D341Med (cell line): ENCODE measurements around the gene LRP1.

ENCODE experiments used
- DNase-seq: peaks from one replicate; pipeline ENCODE4 v3.0.0; 2012; ENCODE audit warnings: low spot score

Gene LRP1

DNA sequence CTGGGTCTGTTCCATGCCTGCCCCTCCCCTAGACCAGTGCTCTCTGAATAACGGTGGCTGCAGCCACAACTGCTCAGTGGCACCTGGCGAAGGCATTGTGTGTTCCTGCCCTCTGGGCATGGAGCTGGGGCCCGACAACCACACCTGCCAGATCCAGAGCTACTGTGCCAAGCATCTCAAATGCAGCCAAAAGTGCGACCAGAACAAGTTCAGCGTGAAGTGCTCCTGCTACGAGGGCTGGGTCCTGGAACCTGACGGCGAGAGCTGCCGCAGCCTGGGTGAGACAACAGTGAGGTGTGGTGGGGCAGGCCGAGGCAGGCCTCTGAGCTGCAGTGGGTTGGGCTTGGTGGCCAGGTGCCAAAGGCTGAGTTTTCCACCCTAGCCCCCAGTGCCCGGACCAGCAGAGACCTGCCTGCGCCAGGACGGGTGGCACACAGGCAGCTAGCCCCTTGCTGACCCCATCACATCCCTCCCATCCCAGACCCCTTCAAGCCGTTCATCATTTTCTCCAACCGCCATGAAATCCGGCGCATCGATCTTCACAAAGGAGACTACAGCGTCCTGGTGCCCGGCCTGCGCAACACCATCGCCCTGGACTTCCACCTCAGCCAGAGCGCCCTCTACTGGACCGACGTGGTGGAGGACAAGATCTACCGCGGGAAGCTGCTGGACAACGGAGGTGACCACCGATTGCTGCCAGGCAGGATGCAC, 47.3 kb downstream of the LRP1 start:
- DNase-seq: peak; percentile 63

DNA sequence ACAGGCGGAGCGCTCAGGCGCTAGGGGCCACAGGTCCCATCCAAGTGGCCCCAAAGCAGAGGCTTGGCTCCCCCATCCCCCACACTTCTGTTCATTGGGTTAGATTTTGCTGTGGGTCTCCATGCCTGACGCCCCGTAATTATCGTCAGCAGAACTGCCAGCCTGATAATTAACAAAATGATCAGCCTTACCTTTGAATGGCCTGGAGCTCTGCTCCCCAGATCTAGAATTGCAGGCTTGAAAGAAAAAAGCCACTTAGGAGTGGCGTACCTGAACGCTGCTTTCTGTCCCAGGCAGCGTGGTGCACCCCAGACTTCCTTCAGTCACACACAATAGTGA, 47.8 kb downstream of the LRP1 start:
- no peak for DNase-seq

DNA sequence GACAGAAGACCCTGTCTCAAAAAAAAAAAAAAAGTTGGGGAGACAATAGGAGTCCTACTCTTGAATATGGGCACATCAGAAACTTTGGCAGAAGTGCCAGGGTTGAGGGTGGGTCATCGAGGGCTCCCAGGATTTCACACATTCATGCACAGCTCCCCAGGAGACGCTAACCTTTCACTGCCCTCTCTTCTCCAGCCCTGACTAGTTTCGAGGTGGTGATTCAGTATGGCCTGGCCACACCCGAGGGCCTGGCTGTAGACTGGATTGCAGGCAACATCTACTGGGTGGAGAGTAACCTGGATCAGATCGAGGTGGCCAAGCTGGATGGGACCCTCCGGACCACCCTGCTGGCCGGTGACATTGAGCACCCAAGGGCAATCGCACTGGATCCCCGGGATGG, 48.6 kb downstream of the LRP1 start:
- DNase-seq: no peak

DNA sequence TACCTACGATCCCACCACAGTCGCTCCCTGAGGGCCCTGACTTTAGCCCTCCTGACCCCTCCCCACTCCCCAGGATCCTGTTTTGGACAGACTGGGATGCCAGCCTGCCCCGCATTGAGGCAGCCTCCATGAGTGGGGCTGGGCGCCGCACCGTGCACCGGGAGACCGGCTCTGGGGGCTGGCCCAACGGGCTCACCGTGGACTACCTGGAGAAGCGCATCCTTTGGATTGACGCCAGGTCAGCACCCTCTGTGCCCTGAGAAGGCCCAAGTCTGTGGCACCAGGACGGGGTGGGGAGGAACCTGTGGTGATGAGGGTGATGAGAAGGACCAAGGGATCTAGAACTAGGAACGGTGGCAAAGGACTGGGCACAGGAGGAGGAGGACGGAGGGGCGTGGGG, 49.1 kb downstream of the LRP1 start:
- DNase-seq: no peak

DNA sequence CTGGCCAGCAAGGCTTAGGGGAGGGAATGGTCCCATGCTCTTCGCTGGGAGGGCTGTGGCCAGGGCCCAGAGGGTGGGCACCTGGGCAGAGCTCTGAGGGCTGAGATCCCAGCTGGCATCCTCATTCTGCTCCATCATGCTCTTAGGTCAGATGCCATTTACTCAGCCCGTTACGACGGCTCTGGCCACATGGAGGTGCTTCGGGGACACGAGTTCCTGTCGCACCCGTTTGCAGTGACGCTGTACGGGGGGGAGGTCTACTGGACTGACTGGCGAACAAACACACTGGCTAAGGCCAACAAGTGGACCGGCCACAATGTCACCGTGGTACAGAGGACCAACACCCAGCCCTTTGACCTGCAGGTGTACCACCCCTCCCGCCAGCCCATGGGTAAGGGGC, 49.9 kb downstream of the LRP1 start:
- DNase-seq: no peak

DNA sequence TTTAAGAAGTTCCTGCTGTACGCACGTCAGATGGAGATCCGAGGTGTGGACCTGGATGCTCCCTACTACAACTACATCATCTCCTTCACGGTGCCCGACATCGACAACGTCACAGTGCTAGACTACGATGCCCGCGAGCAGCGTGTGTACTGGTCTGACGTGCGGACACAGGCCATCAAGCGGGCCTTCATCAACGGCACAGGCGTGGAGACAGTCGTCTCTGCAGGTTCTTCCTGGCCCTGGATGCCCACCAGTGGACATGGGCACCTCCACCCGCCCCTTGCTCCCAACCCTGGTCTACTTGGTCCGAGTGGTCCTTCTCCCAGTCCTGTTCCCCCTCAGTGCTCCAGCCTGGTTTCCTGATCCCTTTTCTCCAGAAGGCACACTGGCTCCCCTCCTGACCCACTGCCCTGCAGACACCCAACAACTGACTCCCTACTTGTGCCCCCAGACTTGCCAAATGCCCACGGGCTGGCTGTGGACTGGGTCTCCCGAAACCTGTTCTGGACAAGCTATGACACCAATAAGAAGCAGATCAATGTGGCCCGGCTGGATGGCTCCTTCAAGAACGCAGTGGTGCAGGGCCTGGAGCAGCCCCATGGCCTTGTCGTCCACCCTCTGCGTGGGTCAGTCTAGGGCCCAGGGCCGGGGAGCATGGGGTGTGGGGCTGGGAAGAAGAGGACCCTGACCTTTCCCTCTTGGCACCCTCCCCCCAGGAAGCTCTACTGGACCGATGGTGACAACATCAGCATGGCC, 51.2 kb downstream of the LRP1 start:
- no peak for DNase-seq

DNA sequence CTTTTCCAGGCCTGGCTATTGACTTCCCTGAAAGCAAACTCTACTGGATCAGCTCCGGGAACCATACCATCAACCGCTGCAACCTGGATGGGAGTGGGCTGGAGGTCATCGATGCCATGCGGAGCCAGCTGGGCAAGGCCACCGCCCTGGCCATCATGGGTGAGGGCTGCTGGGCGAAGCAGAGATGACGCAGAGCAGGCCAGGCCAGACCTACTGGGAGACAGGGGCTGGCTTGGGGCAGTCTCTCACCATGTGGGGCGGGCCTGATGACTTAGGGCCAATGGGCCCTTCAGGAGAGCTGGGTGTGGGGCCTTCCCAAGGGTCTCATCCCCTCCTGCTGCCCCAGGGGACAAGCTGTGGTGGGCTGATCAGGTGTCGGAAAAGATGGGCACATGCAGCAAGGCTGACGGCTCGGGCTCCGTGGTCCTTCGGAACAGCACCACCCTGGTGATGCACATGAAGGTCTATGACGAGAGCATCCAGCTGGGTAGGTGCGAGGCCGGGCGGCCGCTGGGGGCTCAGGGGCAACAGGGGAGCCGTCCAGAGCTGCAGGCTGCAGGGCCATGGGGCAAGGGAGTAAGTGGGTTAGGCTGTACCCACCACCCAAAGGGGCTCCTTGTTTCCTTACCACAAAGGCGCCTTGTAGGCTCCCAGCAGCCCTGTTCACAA, 52.2 kb downstream of the LRP1 start:
- no peak for DNase-seq

DNA sequence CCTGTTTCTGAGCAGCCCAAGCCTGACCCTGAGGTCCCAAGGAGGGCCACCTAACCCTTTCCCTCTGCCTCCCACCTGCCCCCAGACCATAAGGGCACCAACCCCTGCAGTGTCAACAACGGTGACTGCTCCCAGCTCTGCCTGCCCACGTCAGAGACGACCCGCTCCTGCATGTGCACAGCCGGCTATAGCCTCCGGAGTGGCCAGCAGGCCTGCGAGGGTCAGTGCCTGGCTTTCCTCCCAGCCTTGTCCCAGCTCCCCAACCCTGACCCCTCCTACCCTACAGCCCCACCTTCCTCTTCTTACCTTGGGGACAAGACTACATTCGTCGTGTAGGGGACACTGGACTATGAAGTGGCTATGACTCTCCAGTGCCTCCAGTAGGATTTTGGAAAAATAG, 52.8 kb downstream of the LRP1 start:
- DNase-seq: no peak

DNA sequence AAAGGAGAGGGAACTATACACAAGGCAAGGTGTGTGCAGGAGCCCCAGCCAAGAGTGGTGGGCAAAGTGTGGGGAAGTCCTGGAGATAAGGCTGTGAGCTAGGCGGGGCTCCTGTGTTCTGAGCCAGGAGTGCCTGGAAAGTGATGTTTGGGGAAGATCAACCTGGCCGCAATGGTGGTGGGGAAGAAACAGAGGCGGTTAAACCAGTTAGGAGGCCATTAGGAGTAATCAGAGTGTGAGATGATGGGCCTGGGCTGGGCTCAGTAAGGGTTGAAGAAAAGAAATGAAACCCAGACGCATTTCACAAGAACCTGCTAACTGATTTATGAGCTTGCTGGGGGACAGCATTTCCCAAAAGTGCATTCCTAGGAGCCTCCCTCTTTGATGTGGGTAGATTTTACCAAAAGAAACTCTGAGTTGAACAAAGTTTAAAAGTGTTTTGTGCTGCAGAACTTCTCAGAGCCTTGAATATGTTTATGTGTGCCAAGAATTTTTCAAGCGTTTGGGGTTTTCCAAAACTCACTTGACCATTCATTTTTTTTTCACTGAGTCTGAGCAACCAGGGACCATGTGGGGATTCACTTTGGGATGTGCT, 53.4 kb downstream of the LRP1 start:
- DNase-seq: no peak

DNA sequence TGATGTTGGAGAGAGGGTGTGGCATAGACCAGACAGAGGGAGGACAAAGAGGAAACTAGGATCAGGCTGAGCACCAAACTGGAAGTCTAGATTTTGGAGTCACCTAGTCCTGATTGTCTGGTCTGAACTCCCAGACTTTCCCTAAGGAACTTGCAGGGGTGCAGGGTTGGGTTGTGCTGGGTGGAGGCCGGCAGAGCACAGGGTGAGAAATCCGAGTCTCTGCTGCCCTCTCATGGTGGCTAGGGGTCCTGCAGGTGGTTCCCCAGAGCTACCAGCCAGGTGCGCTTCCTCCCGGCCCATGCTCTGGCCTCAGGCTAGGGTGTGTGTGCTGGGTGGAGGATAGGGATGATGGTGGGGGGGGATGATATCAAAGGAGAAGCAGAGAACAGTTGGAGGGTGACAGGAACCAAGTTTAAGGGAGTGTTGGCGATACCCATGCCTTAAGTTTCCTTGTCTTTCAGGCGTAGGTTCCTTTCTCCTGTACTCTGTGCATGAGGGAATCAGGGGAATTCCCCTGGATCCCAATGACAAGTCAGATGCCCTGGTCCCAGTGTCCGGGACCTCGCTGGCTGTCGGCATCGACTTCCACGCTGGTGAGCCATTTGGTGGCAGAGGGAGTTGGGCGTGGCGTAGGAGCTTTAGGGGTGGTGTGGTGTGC, 54.8 kb downstream of the LRP1 start:
- DNase-seq: peak; percentile 95

DNA sequence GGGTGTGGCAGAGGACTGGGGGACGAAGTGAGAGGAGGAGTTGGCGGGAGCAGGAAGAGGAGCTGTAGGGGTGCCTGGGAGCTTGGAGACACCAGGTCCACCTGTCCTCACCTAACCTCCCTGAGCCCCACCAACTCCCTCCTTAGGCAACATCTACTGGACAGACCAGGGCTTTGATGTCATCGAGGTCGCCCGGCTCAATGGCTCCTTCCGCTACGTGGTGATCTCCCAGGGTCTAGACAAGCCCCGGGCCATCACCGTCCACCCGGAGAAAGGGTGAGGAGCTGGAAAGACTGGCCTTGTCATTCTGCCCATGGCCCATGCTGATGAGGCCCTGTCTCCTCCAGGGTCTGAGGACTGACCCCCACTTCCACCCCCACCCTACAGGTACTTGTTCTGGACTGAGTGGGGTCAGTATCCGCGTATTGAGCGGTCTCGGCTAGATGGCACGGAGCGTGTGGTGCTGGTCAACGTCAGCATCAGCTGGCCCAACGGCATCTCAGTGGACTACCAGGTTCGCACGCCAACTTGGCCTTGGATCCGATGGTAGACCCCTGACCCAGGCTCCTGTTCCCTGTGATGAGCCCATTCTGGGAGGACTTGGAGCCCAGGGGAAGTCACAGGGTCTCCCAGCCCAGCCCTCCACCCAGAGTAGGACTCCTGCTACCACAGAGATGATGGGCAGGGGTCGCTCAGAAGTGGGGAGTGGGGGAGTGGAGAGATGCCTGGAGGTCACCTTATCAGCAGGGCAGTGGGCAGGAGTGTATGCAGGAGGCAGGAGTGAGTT, 55.8 kb downstream of the LRP1 start:
- DNase-seq: no peak

DNA sequence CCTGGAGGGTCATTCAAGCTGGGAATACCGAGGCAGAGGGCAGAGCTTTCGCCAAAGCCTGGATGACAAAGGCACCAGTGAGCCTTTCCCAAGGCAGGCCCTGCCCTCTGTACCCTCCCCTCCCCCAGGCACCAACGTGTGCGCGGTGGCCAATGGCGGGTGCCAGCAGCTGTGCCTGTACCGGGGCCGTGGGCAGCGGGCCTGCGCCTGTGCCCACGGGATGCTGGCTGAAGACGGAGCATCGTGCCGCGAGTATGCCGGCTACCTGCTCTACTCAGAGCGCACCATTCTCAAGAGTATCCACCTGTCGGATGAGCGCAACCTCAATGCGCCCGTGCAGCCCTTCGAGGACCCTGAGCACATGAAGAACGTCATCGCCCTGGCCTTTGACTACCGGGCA, 57.1 kb downstream of the LRP1 start:
- no peak for DNase-seq

DNA sequence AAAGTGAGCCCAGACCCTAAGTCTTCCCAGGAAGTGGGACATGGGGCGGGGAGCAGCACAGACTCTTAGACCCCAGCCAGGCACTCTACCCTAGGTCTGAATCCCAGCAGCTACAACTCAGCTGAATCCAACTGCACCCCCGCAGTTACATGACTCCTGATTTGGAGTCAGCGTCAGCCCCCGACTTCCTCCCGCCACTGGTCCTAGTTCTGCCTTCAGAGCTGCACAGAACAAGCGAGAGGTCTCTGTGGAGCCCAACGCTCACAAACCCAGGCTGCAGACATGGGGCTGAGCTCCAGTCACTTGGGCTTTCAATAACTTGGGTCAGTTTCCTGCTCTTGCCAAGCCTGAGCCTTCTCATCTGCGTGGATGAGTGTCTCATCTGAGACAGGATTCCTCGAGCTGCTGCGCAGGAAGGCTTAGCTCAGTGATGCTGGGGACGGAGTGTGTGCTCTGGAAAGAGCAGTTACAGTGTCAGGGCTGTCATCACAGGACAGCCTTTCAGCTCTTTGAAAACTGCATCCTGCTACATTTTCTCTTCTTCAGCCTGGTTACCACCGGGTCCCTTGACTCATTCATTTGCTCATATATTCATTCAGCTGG, 57.7 kb downstream of the LRP1 start:
- no peak for DNase-seq

DNA sequence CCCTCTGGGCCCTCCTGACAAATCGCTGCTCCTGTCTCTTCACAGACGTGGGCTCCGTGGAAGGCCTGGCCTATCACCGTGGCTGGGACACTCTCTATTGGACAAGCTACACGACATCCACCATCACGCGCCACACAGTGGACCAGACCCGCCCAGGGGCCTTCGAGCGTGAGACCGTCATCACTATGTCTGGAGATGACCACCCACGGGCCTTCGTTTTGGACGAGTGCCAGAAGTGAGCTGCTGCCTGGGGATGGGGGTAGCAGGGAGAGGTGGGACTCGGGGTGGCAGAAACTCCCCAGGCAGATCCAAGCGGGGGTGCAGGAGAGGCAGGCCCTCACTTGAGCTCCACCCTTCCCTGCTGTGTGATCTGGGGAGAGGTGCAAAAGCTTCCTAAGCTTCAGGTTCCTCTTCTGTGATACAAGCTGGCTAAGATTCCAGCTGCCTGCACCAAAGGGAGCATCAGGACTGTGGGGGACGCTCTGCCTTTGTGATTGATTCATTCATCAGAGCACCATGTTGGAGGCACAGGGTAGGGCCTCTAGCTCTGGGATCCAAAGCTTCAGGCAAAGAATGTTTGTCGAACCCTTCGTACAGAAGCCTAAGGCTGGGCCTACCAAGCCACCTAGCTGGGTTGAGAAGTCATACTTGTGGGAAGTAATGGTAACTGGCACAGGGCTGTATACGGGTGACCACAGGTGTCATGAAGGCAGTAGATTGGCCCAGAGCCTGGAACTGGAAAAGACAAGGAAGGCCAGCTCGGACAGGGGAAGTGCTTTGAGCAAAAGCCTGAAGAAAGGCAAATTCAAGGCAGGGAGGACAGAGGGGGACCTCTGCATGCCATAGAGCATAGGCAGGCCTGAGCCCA, 59.2 kb downstream of the LRP1 start:
- no peak for DNase-seq

DNA sequence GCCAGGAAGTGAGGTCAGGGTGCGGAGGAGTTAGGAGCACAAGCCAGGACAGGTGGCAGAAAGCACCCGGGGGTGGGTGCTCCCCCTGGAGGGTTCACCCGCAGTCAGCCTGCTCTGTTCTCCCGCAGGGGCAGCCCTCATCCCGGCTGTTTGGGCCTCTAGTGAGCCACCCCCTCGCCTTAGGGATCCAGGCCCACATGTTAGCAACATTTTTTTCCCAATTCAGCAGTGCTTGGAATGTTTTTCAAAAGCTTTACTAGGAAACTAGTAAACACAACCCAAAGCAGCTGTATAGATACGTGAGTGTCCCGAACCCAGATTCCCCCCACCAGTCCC, 59.8 kb downstream of the LRP1 start:
- no peak for DNase-seq

DNA sequence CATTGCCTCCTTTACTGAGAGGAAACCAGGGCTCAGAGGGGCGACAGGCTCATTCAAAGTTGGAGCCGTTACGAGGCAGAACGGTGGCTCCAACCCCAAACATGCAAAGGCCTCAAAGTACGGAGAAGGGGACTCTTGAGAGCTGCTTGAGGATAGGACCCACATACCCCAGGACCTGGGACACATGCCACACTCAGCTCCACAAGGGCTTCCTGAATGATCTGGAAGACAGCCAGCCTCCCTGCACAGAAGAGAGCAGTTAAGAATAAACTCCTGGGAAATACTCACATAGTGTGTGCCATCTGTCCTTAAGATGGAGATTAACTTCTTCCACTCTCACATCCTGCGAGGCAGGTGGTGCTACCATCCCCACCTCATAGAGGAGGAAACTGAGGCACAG, 61.8 kb downstream of the LRP1 start:
- peak; percentile 67 for DNase-seq

DNA sequence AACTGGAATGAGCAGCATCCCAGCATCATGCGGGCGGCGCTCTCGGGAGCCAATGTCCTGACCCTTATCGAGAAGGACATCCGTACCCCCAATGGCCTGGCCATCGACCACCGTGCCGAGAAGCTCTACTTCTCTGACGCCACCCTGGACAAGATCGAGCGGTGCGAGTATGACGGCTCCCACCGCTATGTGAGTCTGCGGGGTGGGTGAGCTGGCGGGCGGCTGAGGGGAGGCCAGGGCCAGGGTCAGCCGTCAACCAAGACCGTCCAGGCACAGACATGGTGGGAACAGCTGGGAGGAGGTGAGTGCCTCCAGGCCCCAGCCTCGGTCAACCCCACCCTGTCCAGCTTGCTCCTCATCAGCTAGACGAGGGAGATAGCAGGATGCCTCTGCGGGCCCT, 62.5 kb downstream of the LRP1 start:
- DNase-seq: no peak

DNA sequence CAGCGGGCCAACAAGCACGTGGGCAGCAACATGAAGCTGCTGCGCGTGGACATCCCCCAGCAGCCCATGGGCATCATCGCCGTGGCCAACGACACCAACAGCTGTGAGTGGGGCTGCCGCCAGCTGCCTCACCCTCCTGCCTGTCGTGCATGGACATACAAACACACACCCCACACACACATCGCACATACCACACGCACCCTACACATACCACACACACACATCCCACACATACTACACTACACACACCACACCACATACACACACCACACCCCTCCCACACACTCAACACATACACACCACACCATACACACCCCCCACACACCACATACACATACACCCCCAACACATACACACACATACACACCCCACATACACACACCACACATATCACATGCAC, 63.1 kb downstream of the LRP1 start:
- no peak for DNase-seq

DNA sequence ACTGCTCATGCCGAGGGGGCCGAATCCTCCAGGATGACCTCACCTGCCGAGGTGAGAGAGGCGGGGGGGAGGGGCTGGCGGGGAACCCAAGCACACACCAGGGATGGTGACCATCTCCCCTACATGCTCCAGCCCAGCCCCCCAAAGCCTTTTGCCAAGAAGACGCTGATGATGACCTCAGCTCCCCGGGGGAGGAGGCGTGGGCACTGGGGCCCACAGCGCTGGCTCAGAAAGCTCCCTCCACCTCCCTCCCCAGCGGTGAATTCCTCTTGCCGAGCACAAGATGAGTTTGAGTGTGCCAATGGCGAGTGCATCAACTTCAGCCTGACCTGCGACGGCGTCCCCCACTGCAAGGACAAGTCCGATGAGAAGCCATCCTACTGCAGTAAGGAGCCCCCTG, 64.6 kb downstream of the LRP1 start:
- no peak for DNase-seq

DNA sequence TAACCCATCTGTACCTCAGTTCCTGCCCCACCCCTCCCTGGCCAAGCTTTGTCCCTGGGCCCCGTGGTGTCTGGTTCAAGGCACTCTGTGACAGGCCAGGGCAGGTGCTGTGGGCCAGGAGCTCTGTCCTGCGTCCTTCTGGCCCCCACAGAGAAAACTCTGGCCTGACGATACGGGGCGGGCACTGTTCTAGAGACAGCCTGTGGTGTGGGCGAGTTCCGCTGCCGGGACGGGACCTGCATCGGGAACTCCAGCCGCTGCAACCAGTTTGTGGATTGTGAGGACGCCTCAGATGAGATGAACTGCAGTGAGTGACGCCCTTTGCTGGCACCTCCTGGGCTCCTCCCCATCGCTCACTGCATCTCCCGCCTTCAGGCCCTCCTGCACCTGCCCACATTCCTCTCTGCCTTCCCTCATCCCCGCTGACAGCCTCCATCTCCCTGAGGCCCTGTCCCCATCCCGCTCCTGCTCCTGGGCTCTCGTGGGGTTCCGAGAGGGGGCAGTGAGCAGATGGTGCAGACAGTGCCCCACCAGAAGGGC, 65.5 kb downstream of the LRP1 start:
- DNase-seq: no peak
